GM12878 (cell line): Measurements from ENCODE around the gene CD209.

Experiments used
- IRF4 ChIP-seq: IDR thresholded peaks from 2 replicates; pipeline ENCODE4 v1.6.1; 2011; ENCODE audit warnings: low read depth, low read length
- MAX ChIP-seq: IDR thresholded peaks from 2 replicates; pipeline ENCODE4 v1.6.1; 2012; ENCODE audit warnings: low read depth, low read length, improper control_type of control experiment
- MXI1 ChIP-seq: fragments of 150-350 bp; IDR thresholded peaks from 2 replicates; pipeline ENCODE4 v1.6.1; 2011; ENCODE audit warnings: low read depth, mild to moderate bottlenecking, inconsistent platforms, low read length, improper control_type of control experiment
- NBN ChIP-seq: fragments of 450-650 bp; IDR thresholded peaks from 2 replicates; pipeline ENCODE4 v1.6.1; 2016
- POLR2AphosphoS5 ChIP-seq: IDR thresholded peaks from 2 replicates; pipeline ENCODE4 v1.6.1; 2011; ENCODE audit warnings: mild to moderate bottlenecking, low read length, inconsistent platforms
- POU2F2 ChIP-seq: IDR thresholded peaks from 3 replicates; pipeline ENCODE4 v1.6.1; 2011; ENCODE audit warnings: low read depth, mild to moderate bottlenecking, low read length, borderline replicate concordance
- RAD51 ChIP-seq: fragments of 450-650 bp; IDR thresholded peaks from 2 replicates; pipeline ENCODE4 v1.6.1; 2016; ENCODE audit warnings: moderate library complexity, mild to moderate bottlenecking, inconsistent platforms
- SIN3A ChIP-seq: IDR thresholded peaks from 2 replicates; pipeline ENCODE4 v1.6.1; 2012; ENCODE audit warnings: low read depth, low read length, improper control_type of control experiment
- SPI1 ChIP-seq: IDR thresholded peaks from 2 replicates; pipeline ENCODE4 v1.6.1; 2011; ENCODE audit warnings: low read depth, mild to moderate bottlenecking, low read length, moderate library complexity, borderline replicate concordance; ENCODE audit not compliant: insufficient read depth
- YY1 ChIP-seq: IDR thresholded peaks from 2 replicates; pipeline ENCODE4 v1.6.1; 2011; ENCODE audit warnings: low read depth, mild to moderate bottlenecking, low read length
- TF ChIP-seq, protein P1 (sequence below), 3 experiments: IDR thresholded peaks in 2 of 3; conservative IDR thresholded peaks in 1 of 3; 2 replicates each; pipeline ENCODE4 v1.5.1; 2011; ENCODE audit warnings: low read depth in 3 of 3, low read length in 3 of 3, mild to moderate bottlenecking in 3 of 3, control low read depth in 2 of 3, moderate library complexity in 2 of 3, inconsistent platforms in 1 of 3, mixed read lengths in 1 of 3; ENCODE audit not compliant: control insufficient read depth in 2 of 3, insufficient read depth in 1 of 3; ENCODE audit errors: extremely low read depth in 1 of 3

GRCh38 chr19:7730286-7731217, 16.8 kb downstream of the CD209 start:
- TF ChIP-seq IRF4 (no peak), SPI1 (no peak), SIN3A (no peak), POLR2AphosphoS5 (no peak), MXI1 (no peak), POU2F2 (no peak), RAD51 (no peak), YY1 (no peak), NBN (no peak), MAX (no peak)
- TF ChIP-seq, protein P1, sequence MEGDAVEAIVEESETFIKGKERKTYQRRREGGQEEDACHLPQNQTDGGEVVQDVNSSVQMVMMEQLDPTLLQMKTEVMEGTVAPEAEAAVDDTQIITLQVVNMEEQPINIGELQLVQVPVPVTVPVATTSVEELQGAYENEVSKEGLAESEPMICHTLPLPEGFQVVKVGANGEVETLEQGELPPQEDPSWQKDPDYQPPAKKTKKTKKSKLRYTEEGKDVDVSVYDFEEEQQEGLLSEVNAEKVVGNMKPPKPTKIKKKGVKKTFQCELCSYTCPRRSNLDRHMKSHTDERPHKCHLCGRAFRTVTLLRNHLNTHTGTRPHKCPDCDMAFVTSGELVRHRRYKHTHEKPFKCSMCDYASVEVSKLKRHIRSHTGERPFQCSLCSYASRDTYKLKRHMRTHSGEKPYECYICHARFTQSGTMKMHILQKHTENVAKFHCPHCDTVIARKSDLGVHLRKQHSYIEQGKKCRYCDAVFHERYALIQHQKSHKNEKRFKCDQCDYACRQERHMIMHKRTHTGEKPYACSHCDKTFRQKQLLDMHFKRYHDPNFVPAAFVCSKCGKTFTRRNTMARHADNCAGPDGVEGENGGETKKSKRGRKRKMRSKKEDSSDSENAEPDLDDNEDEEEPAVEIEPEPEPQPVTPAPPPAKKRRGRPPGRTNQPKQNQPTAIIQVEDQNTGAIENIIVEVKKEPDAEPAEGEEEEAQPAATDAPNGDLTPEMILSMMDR (IDR thresholded peaks at IDR 0.05 in 2 of 3, conservative IDR thresholded peaks at IDR 0.05 in 1 of 3; ENCODE audit: control insufficient read depth in 2 of 3, extremely low read depth in 1 of 3, insufficient read depth in 1 of 3, low read depth in 3 of 3, low read length in 3 of 3), result no peak
